ENCODE measurements around the gene GRAP2.

GRAP2 gene

GRCh38 chr22:39958009-39958711 lies 57.3 kb downstream of the GRAP2 start:
- no peak for DNase-seq (ENCODE audit: low read depth in 1 of 2, low spot score in 1 of 2)
- Histone ChIP-seq H3K27me3 (ENCODE audit: insufficient read depth, poor library complexity, severe bottlenecking) (no peaks in the 10 kb centered on the region), H3K4me3 (replicated peaks; ENCODE audit: insufficient read depth, low read length) (no peak overlapping the region), H3K27ac (replicated peaks) (no peak overlapping the region)
- TF ChIP-seq GABPA (IDR thresholded peaks at IDR 0.05; ENCODE audit: low read depth) (no peak), SPI1 (IDR thresholded peaks at IDR 0.05; ENCODE audit: borderline replicate concordance, low read depth) (no peak)
- TF ChIP-seq, protein P1, sequence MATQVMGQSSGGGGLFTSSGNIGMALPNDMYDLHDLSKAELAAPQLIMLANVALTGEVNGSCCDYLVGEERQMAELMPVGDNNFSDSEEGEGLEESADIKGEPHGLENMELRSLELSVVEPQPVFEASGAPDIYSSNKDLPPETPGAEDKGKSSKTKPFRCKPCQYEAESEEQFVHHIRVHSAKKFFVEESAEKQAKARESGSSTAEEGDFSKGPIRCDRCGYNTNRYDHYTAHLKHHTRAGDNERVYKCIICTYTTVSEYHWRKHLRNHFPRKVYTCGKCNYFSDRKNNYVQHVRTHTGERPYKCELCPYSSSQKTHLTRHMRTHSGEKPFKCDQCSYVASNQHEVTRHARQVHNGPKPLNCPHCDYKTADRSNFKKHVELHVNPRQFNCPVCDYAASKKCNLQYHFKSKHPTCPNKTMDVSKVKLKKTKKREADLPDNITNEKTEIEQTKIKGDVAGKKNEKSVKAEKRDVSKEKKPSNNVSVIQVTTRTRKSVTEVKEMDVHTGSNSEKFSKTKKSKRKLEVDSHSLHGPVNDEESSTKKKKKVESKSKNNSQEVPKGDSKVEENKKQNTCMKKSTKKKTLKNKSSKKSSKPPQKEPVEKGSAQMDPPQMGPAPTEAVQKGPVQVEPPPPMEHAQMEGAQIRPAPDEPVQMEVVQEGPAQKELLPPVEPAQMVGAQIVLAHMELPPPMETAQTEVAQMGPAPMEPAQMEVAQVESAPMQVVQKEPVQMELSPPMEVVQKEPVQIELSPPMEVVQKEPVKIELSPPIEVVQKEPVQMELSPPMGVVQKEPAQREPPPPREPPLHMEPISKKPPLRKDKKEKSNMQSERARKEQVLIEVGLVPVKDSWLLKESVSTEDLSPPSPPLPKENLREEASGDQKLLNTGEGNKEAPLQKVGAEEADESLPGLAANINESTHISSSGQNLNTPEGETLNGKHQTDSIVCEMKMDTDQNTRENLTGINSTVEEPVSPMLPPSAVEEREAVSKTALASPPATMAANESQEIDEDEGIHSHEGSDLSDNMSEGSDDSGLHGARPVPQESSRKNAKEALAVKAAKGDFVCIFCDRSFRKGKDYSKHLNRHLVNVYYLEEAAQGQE (IDR thresholded peaks at IDR 0.05; ENCODE audit: insufficient replicate concordance, low read depth): no peak

GRCh38 chr22:39958949-39959639 lies 58.2 kb downstream of the GRAP2 start:
- no peak for DNase-seq (ENCODE audit: low read depth in 1 of 2, low spot score in 1 of 2)
- Histone ChIP-seq H3K27ac (replicated peaks) (no peak overlapping the region), H3K4me3 (replicated peaks; ENCODE audit: insufficient read depth, low read length) (no peak overlapping the region), H3K27me3 (ENCODE audit: insufficient read depth, poor library complexity, severe bottlenecking) (no peaks in the 10 kb centered on the region)
- TF ChIP-seq CTCF (IDR thresholded peaks at IDR 0.05; ENCODE audit: insufficient read depth, low read length) (no peak), SPI1 (IDR thresholded peaks at IDR 0.05; ENCODE audit: borderline replicate concordance, low read depth) (no peak), GABPA (IDR thresholded peaks at IDR 0.05; ENCODE audit: low read depth) (no peak), POLR2AphosphoS5 (IDR thresholded peaks at IDR 0.05; ENCODE audit: low read depth) (no peak)
- TF ChIP-seq, protein P1 (IDR thresholded peaks at IDR 0.05; ENCODE audit: insufficient replicate concordance, low read depth): no peak

- TF ChIP-seq GABPA (IDR thresholded peaks at IDR 0.05; ENCODE audit: low read depth) (no peak), CTCF (IDR thresholded peaks at IDR 0.05; ENCODE audit: insufficient read depth, low read length) (no peak), POLR2AphosphoS5 (IDR thresholded peaks at IDR 0.05; ENCODE audit: low read depth) (peak; percentile 43; the same call in 1 of the 2 replicates), SPI1 (IDR thresholded peaks at IDR 0.05; ENCODE audit: borderline replicate concordance, low read depth) (no peak)
- TF ChIP-seq, protein P1 (IDR thresholded peaks at IDR 0.05; ENCODE audit: insufficient replicate concordance, low read depth): no peak
- H3K27ac ChIP-seq (replicated peaks): peak within 1 kb of the TSS; percentile 54
- peak; percentile 43 to 51 for DNase-seq (ENCODE audit: low read depth in 1 of 2, low spot score in 1 of 2)
- H3K4me3 ChIP-seq (replicated peaks; ENCODE audit: insufficient read depth, low read length): no peak within 1 kb of the TSS
- no peaks in the 10 kb centered on the region for H3K27me3 ChIP-seq (ENCODE audit: insufficient read depth, poor library complexity, severe bottlenecking)
Observed at GRCh38 chr22:39959640-39960447, 59.0 kb downstream of the GRAP2 start, which contains the start of gene TMA7B. Gene TMA7B (plus strand): TSS chr22:39960397. CDS start chr22:39964375, 3,978 bp downstream.
